HG02759 (cell line): ENCODE results near the gene DAAM1.

Experiments
- ATAC-seq: cut with Tn5 transposase; IDR thresholded peaks from one replicate; pipeline ENCODE4 v1.9.1; 2021; ENCODE audit warnings: mild to moderate bottlenecking, moderate library complexity; ENCODE audit not compliant: unreplicated experiment

DAAM1 gene

DNA sequence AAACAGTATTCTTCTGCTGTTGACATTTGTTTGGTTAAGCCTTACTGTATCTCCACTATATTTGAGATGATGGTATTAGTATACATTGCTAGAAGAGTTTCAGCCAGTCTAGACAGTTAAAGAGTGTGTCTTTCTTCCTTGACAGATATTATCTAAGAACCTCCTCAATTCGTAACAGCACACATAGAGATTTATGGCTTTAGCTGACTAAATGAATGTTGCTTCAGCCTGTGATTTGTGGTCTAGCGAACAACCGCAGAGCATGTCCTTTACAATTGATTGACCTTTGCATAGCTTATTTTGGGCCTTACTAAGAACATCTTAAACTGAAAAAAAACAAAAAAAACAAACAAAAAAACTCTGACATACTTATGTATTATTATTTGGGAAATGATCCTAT is 122.2 kb downstream of the DAAM1 start:
- no peak for ATAC-seq

DNA sequence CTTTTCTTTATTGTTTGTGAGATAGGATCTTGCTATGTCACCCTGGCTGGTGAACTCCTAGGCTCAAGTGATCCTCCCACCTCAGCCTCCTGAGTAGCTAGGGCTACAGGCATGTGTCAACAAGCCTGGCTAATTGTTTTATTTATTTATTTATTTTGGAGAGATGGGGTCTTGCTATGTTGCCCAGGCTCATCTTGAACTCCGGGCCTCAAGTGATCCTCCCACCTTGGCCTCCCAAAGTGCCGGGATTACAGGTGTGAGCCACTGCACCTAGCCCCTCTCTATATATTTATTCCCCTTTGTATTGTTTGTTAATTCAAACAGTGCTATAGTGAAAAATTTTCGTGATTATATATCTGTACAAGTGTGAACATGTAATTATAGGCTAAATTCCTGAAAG is 123.3 kb downstream of the DAAM1 start:
- ATAC-seq = no peak

DNA sequence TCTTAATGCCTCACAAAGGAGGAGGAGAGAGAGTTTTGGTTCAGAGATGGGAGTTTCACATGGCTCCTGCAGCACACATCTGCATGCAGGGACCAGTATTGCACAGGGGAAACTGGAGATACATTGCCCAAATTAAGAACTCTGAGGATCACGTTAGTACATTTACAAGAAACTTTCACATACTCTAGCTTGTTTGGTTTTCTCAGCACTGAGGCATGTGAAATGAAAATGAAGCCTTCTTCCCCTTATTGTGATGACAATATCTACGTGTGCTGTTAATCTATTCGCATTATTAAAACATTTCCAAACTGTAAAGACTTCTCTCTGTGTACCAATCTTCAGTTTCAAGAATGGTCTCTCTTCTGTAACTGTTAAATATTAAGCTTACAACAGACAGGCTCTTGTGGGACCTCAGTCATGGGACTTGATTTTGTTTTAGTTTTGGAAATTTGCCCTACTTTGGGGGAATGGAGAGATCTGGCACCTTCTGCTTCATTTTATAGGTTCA is 124.7 kb downstream of the DAAM1 start:
- peak; percentile 68 for ATAC-seq

DNA sequence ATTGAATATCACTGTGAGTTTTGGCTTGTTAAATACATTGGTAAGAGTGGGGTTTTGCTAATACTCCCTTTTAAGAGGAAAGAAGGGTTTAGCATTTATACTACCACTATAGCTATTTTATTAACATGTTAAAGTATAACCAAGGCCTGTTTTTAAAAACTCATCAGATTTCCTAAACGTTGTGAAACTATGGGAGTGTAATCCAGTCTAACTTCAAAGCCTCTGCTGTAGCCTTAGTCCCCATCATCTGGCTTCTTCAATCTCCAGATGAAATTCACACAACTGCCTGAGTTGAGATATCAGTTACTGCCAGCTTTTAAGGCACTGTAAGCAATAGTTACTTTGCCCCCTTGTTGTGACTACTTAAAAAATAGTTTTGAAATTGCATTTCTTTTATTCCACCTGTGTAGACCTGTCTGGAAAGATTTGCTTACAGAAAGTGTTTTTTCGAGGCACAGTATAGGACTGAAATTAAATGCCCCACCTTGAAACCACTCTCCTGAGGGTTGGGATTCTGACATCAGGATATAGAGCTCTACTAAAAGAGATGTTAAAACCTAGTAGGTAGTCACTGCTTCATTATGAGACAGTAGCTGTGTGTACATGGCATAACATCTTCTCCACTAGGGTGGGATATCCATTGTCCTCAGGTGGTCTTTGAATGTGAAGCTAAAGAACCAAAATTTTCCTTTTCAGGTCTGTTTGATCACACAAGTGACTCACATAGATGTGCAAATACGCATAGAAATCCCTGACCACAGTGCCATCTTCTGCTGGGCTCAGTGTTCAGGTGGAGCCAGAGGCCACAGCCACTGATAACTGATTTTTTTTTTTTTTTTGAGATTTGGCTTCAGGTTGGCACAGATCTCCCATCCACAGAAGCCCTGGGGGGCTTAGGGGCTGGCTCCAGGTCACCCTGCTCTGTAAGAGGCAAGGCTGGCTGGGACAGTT is 125.5 kb downstream of the DAAM1 start:
- no peak for ATAC-seq

DNA sequence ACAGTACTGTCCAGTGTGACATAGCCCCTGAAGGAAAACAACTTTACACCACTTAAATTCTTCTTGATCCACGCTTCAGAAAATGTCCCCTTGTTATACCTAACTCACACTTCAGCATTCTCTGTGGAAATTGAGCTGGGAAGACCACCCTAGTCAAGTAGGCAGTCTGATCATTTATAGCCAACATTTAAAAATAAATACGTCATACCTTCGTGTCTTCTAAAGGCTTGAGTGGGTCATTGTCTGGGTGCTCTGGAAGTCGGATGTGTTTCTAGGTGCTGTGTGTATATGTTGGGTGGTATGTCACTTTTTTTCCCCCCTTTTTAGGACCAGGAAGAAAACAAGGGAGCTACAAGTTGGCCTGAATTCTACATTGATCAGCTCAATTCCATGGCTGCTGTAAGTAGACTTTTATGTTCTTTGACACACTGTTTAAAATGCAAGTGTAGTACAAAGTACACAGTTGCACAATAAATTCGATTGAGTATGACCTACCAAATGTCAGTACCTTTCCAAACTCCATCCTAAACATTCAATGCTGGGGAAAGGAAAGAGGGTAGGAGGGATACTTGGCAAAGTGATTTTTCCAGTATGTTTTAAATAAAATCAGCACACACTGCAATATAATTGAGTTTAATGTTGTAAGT is 126.6 kb downstream of the DAAM1 start:
- no peak for ATAC-seq

DNA sequence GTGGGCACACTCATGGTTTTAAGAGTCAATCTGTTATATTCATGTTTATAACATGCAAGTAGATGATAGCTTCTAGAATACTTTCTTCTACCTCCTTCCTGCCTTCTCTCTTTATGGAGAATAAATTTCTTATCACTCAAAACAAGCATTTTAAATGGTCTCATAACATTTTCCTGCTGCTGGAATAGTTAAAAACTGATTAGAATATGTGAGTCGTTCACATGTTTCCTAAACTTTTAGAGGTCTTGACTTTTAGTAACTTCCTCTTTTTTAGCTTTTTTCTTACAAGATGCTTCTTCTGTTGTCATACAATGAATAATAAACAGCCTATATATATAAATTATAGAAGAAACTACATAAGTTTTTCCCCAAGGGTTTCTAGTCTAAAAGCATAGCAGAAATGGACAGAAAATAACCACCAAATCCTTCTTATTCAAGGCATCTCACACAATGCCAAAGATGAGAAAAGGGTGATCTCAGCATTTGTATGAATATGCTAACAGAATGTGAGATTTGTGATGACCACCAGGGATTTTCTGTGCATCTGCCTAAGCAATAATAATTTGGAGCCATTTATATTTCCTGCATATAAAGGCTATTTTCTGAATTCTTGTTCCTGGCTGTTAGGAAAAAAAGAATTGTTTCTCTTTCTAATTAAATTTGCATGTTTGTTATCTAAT is 127.8 kb downstream of the DAAM1 start:
- ATAC-seq = no peak

DNA sequence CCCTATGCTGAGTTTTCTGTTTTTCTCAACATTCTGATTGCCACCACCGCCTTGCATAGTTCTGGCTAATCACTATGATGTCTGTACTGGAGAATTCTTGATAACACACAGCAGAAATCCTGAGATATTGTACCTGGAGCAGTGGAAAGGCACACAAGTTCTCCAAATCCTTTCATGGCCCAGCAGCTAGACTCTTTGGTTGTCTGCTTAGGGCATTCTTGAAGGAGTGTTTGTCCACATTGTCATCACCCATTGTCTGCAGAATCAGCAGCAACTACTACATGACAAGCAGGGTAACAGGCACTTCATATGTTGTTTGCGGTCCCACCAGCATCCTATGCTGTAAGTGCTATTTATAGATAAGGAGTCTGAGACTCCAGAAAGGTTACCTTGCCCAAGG is 128.9 kb downstream of the DAAM1 start:
- ATAC-seq = no peak

DNA sequence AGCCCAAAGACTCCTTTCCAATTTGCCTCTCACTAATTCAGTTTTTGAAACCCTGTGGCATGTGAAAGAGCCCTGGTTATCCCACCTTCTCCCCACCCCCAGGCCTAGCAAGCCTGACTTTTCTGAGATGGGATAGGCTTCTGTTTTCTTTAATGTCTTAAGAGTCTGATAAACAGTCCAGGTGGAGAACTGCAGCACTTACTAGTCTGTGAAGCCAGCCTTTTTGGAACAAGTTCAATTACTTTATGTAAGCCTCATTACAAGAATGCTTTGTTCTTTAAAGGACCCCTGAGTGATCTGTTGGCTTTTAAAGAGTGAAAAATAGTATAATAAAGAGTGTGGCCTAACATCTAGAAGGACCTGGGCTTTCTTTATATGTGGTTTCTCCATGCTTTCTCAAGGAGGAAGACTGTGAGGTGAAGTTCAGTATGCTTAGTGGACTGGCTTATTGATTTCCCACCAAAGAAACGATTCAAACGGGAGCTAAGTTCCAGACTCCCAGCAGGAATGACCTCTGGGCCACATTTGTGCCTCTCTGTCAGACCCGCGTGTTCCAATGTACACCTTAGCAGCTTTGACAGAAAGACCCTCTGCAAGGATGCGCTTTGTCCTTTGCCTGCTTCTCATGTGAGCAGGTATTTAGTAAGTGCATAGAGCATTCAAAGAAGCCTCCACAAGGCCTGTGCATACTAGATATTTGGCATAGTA is 129.5 kb downstream of the DAAM1 start:
- no peak for ATAC-seq

DNA sequence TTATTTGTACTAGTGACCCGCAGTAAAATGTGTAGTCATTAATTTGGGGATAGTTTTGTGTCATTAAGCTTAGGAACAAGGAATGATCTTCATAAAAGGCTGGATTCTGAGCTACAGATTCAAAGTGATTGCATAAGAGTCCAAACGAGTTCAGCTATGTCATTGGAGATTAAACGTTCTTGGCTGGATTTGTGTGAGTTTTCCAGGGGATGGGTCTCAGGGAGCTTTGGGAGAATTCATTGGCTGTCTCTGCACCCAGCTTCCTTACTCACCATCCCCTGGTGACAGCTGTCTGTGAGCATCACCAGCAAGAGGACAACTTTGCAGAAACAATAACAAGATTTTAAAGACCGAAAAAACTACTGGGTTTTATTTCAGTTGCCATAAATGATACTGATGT is 130.4 kb downstream of the DAAM1 start:
- no peak for ATAC-seq

DNA sequence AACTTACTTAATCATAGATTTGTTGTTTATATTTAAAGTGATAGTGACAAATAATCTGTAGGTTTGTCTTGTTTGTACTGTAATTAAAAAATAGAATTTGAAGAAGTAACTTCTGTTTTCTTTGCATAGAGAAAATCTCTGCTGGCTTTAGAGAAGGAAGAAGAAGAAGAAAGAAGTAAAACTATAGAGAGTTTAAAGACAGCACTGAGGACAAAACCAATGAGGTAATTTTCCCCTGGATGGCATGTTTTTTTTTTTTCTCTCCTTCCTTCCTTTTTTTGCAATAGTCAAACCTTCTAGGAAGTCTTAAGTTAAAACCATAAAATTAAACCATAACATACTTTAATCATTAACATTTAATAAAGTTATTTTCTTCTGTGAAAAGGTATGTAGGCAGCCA is 131.9 kb downstream of the DAAM1 start:
- ATAC-seq = no peak

DNA sequence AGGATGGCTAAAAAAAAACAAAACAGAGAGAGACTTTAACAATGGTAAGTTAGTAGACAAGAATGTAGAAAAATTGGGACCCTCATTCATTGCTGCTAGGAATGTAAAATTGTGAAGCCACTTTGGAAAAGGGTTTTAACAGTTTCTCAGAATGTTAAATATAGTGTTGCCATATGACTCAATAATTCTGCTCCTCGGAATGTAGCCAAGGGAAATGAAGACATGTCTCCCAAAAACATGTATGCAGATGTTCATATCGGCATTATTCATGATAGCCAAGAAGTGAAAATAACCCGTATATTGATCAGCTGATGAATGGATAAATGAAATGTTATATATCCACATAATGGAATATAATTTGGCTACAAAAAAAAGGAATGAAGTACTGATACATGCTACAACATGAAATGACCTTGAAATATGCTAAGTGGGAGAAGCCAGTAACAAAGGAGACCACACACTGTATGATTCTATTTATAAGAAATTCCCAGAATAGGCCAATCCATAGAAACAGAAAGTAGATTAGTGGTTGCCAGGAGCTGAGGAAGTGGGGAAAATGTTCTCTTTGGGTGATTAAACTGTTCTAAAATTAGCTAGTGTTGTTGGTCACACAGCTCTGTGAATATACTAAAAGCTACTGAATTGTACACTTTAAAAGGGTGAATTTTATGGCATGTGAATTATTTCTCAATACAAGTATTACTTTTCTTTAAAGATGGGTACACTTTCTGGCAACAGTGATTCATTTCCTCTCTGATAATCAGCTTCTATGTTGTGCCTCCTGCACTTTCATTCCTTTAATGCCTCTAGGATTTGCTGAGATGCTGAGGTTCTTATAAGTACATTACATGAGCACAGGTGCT is 132.5 kb downstream of the DAAM1 start:
- no peak for ATAC-seq

DNA sequence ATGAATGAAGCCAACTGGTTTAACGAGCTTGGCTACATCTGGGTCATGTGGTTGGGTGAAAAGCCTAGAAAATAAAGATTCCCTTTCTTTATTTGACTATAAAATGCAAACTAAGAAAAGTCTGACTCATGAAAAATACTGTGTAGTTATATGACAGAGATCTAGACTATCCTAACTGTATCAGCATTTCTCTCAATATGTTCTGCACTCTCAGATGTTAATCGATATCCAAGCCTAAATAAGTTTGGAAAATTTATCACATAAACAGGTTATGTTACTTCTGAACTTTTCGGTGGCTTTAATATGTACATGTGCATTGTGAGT is 133.1 kb downstream of the DAAM1 start:
- no peak for ATAC-seq

DNA sequence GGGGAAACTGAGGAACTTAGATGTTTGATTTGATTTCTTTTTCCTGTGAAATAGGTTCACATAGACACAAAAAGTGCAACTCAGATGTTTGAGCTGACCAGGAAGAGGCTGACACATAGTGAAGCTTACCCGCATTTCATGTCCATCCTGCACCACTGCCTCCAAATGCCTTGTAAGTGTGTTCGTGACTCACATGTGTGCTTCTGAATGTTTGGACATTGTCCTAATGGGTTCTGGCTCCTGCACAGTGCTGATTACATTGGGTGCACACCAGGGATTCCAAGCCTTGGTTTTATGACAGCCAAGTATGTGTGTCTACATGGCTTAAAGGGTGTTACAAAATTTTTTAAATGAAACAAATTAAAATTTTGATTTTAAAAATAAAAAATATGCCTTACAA is 137.4 kb downstream of the DAAM1 start:
- ATAC-seq = no peak

DNA sequence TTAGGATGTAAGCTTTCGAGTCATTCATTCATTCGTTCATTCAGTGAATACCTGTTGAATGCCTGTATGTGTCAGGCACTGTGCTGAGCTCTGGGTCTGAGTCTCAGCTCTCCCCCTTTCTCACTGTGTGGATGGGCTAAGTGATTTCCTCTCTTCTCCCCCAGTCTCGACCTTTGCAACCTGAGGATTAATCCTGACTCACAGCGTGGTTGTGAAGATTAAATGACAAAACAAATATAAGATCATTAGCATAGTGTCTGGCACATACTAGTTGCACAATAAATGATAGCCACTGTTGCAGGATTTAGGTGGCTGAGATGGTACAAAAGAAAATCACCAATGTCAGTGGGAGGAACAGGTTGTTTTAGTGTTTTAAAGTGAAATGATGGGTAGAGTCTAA is 140.0 kb downstream of the DAAM1 start:
- ATAC-seq = no peak

DNA sequence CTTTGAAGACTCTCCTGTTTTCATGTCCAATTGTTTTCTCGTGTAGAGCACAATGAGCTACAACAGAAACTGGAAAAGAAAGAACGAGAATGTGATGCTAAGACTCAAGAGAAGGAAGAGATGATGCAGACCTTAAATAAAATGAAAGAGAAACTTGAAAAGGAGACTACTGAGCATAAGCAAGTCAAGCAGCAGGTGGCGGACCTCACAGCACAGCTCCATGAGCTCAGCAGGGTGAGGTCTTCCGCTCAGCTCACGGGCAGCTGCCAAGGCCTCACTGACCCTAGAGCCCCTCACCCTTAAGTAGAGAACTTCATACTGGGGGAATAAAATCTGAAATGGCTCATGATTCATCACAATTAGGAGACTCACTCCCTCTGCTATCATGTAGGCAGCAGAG is 142.0 kb downstream of the DAAM1 start:
- no peak for ATAC-seq

DNA sequence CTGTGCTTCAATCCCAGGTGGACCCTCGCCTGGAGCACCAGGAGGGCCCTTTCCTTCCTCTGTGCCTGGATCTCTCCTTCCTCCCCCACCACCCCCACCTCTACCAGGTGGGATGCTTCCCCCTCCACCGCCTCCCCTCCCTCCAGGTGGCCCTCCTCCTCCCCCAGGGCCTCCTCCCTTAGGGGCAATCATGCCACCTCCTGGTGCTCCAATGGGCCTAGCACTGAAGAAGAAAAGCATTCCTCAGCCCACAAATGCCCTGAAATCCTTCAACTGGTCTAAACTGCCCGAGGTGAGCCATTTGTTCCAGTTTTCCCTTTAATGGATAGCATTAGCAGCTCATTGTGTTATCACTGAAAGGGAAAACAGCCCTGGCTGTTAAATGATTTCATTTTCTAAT is 142.8 kb downstream of the DAAM1 start:
- no peak for ATAC-seq

DNA sequence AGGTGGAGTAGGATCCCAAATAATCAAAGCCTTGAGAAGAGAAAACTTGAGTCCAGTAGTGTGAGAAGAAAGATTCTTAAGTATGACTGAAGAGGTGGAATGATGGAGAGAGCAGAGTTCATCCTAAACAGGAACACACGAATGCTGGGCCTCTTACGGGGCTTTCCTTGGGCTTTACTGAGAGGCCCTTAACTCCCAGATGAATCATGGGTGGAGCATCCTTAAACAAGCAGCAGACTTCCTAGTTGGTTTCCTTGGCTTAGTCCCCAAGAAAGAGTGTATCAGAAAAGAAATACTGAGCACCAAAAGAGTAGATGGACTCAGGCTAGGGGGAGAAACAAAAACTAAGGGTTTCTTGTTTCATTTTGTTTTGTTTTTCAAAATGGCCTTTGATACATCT is 144.3 kb downstream of the DAAM1 start:
- ATAC-seq = no peak

DNA sequence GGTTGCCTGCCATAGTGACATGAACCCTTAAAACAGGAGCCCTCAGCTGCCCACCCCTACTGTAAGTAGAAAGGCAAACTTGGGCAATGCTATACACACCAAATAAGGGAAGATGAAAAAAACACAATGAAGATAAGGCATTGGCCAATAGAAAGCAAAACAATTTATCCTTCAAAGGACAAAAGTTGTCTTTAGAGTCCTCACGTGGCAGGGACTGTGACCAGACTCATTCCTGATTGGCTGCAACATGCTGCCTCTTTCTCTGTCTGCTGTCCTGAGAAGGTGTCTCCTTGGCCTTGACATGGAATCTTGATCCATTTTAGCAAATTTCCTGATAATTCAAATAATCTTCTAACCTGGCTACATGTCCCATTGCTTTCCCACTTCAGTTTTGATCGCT is 144.8 kb downstream of the DAAM1 start:
- ATAC-seq = no peak

DNA sequence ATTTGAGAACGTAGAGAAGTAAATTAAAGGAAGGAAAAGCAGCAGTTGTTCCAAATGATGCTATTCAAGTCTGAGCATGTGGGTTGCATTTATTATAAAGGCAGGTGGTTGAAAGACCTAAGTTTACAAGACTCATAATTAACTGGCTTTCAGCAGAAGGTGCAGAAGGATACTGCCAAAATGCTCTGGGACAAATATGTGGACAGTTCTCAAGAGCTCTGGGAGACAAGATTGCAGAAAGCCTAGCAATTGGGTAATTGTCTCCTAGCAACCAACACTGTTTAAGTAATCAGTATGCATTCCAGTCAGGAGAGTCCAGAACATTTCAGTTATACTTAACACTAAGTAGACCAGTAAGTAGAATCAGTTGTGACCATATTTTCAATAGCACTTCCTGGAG is 145.2 kb downstream of the DAAM1 start:
- ATAC-seq = no peak

DNA sequence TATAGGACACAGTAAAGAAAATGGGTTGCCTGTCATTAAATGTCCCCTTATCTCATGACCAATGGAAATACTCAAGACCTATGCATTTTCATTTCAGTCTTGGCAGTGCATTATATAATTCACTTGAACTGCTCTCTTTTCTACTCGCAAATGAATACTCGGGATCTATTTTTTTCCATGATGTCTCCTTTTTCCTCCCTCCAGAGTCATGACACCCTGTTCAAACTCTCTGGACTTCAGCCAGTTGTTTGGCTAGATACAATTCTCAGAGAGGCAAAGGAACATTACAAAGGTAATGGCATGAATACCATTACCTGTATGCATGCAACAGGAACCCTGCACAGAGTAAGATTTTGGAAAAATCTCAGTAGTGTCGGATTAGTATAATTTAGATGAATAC is 145.8 kb downstream of the DAAM1 start:
- ATAC-seq = no peak
